Epithelial cell of proximal tubule (primary cell): ENCODE measurements around the gene SLC26A6. TPM values are rescaled to one million over a fixed set of nuclear protein-coding genes. Genes with fewer than 3 reads are reported as not detected.
A peak's percentile ranks its signal among the peaks of the same experiment; 100 is the strongest.

Experiments used
- DNase-seq: peaks from one replicate; pipeline ENCODE4 v3.0.0-alpha.2; 2011; ENCODE audit warnings: low read depth
- H3K4me3 ChIP-seq: 2 replicates; pipeline ENCODE4 v1.5.1; 2011; ENCODE audit warnings: low read depth, mild to moderate bottlenecking, low read length
- CTCF ChIP-seq: conservative IDR thresholded peaks from 2 replicates; pipeline ENCODE4 v1.5.1; 2012; ENCODE audit warnings: low read depth, mild to moderate bottlenecking, low read length
- total RNA-seq: library from RNA; depleted of rRNA; stranded (reverse); fragments of >200 nt; gene quantifications from 2 replicates; pipeline ENCODE4 v1.2.3, GENCODE V29; 2015

The SLC26A6 gene
- 26.3 and 33.4 TPM in 2 replicates for total RNA-seq

GRCh38 chr3:48635222-48636021 is at the start of gene SLC26A6:
TSS of gene SLC26A6 (minus strand) at chr3:48635461. CDS start at chr3:48635393, 68 bp downstream.
- TF ChIP-seq CTCF, result peak; percentile 74
- H3K4me3 ChIP-seq, result peak within 1 kb of the TSS; percentile 90
- peak; percentile 47 for DNase-seq

- no peak for TF ChIP-seq CTCF
- DNase-seq, result no peak
- peak overlapping the region; percentile 98 for H3K4me3 ChIP-seq
These were observed 49.4 kb upstream of the SLC26A6 start for GRCh38 chr3:48684480-48685143.

GRCh38 chr3:48684054-48684349 is 48.7 kb upstream of the SLC26A6 start:
- no peak for TF ChIP-seq CTCF

GRCh38 chr3:48682786-48683185 is 47.5 kb upstream of the SLC26A6 start:
- TF ChIP-seq CTCF, result no peak
- DNase-seq, result no peak
- no peak overlapping the region for H3K4me3 ChIP-seq

More at GRCh38 chr3:48684054-48684349, 48.7 kb upstream of the SLC26A6 start:
- DNase-seq, result no peak
- H3K4me3 ChIP-seq, result peak overlapping the region; percentile 98

GRCh38 chr3:48681974-48682610 is 46.8 kb upstream of the SLC26A6 start:
- TF ChIP-seq CTCF, result no peak
- H3K4me3 ChIP-seq, result no peak overlapping the region
- DNase-seq, result no peak

- TF ChIP-seq CTCF, result no peak
- no peak overlapping the region for H3K4me3 ChIP-seq
- DNase-seq, result no peak
These were observed 46.2 kb upstream of the SLC26A6 start for GRCh38 chr3:48681541-48681880.
